GM19467 (cell line): ENCODE measurements around the gene AGXT.

Experiments used
- ATAC-seq: cut with Tn5 transposase; IDR thresholded peaks from one replicate; pipeline ENCODE4 v1.9.1; 2021; ENCODE audit warnings: mild to moderate bottlenecking, moderate library complexity; ENCODE audit not compliant: unreplicated experiment

The AGXT gene

DNA sequence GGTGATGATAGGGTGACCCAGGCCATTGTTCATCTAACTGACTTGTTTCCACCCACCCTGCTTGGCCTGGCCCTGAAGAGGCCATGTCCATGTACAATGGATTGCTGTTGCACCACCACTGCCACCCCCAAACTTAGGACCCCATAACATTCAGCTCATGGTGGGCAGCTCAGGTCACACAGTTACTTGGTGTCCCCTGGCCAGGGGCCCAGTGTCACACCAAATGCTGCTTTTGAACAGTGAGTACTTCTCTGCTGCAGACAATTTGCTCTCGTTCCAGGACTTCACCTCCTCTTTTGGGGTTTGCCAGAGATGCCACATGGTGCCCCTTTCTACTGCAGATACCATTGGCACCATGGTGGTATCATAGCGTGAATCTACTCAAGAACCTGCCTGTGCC lies 15.6 kb downstream of the AGXT start:
- no peak for ATAC-seq

DNA sequence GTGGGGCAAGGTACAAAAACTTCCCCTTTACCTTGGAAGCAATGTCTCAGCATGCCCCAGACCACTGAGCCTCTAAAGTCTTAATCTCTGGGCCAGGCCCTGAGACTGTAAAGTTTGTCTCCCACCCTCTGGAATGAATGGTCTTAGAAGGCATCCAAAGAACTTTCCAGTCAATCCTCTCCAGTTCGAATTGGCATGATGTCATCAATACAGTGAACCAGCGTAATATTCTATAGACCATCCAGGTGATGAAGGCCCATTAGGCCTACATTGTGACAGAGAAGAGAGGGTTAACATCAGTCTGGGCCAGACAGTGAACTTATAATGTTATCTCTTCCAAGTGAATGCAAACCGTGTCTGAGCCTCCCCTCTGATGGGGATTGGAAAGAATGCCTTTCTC lies 16.1 kb downstream of the AGXT start:
- ATAC-seq, result no peak

DNA sequence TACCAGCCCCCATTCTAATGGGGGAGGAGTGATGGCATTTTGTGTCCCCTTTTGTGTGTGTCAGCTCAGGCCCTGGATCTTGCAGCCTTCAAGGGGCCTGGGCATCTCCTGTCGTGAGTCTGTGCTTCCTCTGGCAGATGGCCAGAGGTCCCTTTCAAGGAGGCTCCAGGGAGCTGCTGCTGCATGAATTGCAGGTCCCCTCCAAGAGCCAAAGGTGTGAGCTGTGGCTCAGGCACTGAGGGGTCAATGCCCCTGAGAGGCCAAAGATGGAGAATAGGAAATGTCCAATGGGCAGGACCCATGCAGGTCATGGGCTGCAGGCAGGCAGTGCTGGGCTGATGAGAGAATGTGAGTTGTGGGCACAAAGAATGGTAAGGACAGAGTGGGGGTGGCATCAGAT lies 16.9 kb downstream of the AGXT start:
- no peak for ATAC-seq

GRCh38 chr2:240886023-240886565 lies 17.5 kb downstream of the AGXT start:
- ATAC-seq, result no peak

DNA sequence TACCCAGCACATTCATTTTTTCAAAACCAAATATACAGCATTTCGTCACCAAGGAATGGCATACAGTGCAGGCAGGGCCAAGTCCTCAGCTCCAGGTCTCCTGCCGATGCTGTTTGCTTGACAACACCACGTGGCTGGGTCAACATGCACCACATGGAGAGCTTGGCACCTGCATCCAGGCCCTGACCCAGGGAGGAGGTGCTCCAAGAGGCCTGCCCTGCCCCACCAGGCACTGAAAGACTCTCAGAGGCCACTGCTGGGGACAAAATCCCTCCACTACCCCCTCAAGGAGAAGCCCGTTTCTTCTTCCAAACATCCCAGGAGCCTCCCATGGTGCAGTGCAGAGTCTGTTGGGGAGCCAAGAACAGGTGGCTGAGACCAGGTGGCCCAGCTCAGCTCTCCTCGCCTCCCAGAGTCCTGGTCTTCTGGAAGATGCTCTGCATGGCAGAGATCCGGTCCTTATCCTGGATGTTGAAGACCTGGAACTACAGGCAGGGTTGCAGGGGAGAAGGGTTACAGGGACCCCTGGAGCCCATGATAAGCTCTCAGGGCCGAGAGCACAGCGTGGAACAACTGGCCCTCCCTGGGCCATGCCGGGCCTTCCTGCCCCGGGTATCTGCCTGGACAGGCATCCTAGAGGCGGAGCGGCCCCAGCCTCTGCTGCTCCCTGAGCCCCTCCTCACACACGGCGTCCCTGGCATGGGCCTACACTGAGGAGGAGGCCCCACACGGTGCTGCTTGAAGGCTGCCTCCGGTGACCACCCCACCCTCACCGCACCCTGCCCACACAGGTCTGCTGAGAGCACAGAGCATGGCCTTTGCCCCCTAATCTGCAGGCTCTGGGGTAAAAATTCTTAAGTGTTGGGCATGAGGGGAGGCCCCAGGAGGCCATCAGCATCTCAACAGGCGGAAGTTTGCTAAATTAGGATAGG lies 18.3 kb downstream of the AGXT start:
- no peak for ATAC-seq

DNA sequence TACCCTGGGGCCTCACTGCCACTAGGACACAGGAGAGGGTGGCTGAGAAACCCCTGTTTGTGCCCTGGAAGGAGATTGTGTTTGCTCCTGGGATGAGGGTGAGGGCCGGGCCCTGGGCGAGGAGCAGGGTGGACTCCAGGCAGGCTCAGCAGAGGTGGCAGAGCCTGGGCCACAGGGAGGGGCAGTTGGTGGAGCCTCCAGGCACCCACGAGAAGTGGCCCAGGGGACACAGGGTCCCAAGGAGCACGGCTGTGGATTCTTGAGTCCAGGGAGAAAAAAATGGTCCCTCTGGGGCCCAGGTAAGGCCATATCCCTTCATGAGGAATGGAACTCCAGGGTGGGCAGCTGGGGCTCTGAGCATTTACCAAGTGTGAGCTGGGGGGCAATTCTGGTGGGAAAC lies 19.0 kb downstream of the AGXT start:
- ATAC-seq, result no peak

GRCh38 chr2:240888130-240888889 lies 19.7 kb downstream of the AGXT start:
- no peak for ATAC-seq

DNA sequence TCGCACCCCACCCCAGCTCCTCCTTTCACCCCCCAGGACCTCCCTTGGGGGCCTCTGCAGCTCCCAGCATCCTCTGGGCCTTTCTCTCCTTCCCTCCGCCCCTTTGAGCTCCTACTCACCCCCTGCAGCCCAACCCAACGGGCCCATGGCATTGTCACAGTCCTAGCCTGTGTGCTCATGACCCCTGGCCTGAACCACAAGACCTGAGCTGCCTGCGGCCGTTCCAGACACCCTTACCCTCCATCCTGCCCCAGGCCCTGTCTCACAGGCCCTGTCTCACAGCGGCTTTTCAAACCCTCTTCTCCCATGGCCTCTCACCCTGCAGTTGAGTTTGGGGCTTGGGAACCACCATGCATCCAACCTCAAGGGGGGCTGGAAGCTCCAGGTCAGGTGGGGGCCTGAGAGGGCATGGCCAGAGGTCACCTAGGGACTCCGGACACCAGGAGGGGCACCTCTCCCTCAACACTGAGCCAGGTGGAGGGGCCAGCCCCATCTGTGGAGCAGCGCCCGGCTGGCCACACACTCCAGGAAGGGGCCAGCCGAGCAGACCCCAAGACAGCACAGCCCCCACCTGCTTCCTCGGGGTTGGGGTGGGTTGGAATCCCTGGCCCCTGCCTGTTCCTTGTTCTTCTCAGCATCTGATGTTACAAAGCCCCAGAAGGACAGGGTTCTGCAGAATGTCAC lies 20.4 kb downstream of the AGXT start:
- no peak for ATAC-seq

GRCh38 chr2:240889601-240890560 lies 21.3 kb downstream of the AGXT start:
- no peak for ATAC-seq

GRCh38 chr2:240890691-240891090 lies 22.1 kb downstream of the AGXT start:
- ATAC-seq, result no peak

DNA sequence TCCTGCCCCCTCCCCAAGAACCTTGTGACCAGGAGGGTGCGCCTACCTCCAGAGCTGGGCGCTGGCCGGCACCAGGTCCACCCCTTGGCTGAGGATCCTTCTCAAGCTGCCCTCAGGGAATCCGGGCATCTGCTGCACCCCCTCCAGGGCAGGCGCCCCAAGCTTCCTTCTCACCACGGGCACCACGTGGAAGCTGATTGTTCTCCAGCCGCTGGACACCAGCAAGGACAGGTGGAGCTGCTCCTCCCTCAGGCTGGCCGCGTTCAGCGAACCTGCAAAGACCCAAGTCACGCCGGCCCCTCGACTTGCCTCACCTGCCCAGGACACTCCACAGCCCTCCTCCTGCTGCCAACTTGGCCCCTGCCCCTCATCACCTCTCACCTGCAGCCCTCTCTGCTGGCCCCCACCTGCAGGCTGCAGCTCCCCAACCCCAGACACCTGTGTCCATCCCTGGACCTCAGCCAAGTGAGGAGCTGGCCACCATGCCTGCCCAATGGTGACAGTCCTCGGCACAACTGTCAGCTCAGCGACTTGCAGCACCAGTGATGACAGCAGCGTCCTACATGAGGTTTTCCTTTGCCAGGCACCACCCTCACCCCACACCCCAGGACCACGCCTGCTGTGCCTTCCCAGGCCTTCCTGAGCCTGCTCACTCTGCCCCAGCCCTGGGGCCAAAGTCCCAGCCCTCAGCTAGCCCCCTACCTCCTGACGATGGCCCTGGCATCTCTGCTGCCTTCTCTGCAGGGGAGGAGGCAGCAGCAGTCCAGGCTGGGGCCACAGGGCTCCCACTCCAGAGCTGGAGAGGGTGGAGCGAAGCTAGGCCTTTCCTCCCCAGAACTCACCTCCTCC lies 23.1 kb downstream of the AGXT start:
- no peak for ATAC-seq

- no peak for ATAC-seq
Measured at GRCh38 chr2:240892356-240892755, 23.7 kb downstream of the AGXT start.

GRCh38 chr2:240892925-240893324 lies 24.3 kb downstream of the AGXT start:
- ATAC-seq, result no peak

GRCh38 chr2:240893363-240893844 lies 24.8 kb downstream of the AGXT start:
- ATAC-seq, result no peak

GRCh38 chr2:240894006-240894405 lies 25.4 kb downstream of the AGXT start:
- ATAC-seq, result no peak

GRCh38 chr2:240894836-240895558 lies 26.4 kb downstream of the AGXT start:
- ATAC-seq, result no peak

- no peak for ATAC-seq
Measured at GRCh38 chr2:240895656-240896388, 27.2 kb downstream of the AGXT start, which contains the start of gene MAB21L4. Gene MAB21L4 (minus strand): TSS chr2:240896156. CDS start chr2:240895997, 159 bp downstream.

- no peak for ATAC-seq
Measured at GRCh38 chr2:240896394-240896793, 27.8 kb downstream of the AGXT start.
